Activated T-helper 1 cell treated with anti-CD3 and anti-CD28 coated beads, Interleukin-12 subunit alpha, Interleukin-12 subunit beta, Interleukin-2, Interleukin-4 antibody, amounts not matched to agents 30 ng/mL and 10 ng/mL and 1 ng/mL, durations not matched to agents 14 hours and 24 hours and 36 hours (primary cell): ENCODE results near the gene DSCAM. TPM values are rescaled to one million over a fixed set of nuclear protein-coding genes. Genes with fewer than 3 reads are reported as not detected.
"Not testable (repeated sequence)": the region's sequence is repeated elsewhere in the genome, so short reads cannot be mapped to it uniquely, and the experiment has no call there.

Experiments used
- DNase-seq: peaks from one replicate; pipeline ENCODE4 v3.0.0; 2021; ENCODE audit warnings: low spot score
- H3K27ac Mint-ChIP-seq: one replicate; pipeline ENCODE4 v1.8.0; 2021; ENCODE audit warnings: mild to moderate bottlenecking, mixed read lengths
- H3K27me3 Mint-ChIP-seq: one replicate; pipeline ENCODE4 v1.8.0; 2022; ENCODE audit warnings: mild to moderate bottlenecking, moderate library complexity, mixed read lengths; ENCODE audit not compliant: insufficient read depth
- H3K36me3 Mint-ChIP-seq: one replicate; pipeline ENCODE4 v1.8.0; 2021; ENCODE audit warnings: low read depth, mixed read lengths
- H3K4me1 Mint-ChIP-seq: one replicate; pipeline ENCODE4 v1.8.0; 2021; ENCODE audit warnings: low read depth, mixed read lengths
- H3K4me3 Mint-ChIP-seq: one replicate; pipeline ENCODE4 v1.8.0; 2021; ENCODE audit warnings: mild to moderate bottlenecking, moderate library complexity, mixed read lengths
- H3K9me3 Mint-ChIP-seq: one replicate; pipeline ENCODE4 v1.8.0; 2021; ENCODE audit warnings: mixed read lengths
- intact Hi-C: fragments of 100-400 bp; cut with micrococcal nuclease; formaldehyde crosslinking; loops from one replicate; pipeline ENCODE4 v1.15.1; 2024
- total RNA-seq: library from RNA; stranded (reverse); gene quantifications from 2 replicates; pipeline ENCODE4 v1.2.3, GENCODE V29; 2022

Gene DSCAM
- total RNA-seq, 1 donor from 2014 or later: not detected

DNA sequence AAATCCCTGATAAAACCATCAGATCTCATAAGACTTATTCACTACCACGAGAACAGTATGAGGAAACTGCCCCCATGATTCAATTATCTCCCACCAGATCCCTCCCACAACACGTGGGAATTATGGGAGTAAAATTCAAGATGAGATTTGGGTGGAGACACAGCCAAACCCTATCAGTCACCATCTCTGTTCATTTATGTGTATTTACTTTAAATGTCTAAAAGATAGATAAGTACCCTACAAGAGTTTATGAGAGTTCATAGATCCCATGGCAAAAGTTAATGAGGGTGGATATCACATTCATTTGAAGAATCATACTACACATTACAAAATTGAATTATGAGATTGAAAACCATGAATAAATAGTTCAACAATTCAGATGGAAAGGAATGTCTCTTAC is 526.2 kb downstream of the DSCAM start:
- peaks cover 17% of the 10 kb centered on the region for H3K9me3 Mint-ChIP-seq
- H3K27me3 Mint-ChIP-seq, H3K4me1 Mint-ChIP-seq, H3K27ac Mint-ChIP-seq, H3K36me3 Mint-ChIP-seq, DNase-seq, H3K4me3 Mint-ChIP-seq, intact Hi-C loops: not testable (repeated sequence)

DNA sequence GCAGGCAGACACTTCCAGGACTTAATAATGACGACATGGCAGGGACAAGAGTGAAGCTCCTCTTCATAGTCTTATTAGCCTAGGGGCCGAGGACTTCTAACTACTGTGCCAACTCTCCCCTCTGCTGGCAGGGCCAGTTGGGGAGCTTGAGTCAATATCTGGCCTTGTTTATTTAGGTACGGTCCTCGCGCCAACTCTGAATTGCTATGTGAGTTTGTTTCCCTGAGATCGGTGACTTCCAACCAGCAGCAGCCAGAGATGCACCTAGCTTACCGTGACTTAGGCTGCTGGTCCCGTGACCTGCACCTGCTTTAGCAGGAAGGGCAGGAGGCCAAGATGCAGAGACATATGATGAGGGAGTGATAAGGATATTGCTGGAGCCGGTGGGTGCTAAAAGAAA is 528.6 kb downstream of the DSCAM start:
- Mint-ChIP-seq H3K4me3 (no peak overlapping the region), H3K36me3 (no peaks in the 10 kb centered on the region), H3K27ac (no peak overlapping the region), H3K27me3 (no peaks in the 10 kb centered on the region), H3K4me1 (no peaks in the 10 kb centered on the region), H3K9me3 (peaks cover 24% of the 10 kb centered on the region)
- intact Hi-C loops: no loop called here
- no peak for DNase-seq

DNA sequence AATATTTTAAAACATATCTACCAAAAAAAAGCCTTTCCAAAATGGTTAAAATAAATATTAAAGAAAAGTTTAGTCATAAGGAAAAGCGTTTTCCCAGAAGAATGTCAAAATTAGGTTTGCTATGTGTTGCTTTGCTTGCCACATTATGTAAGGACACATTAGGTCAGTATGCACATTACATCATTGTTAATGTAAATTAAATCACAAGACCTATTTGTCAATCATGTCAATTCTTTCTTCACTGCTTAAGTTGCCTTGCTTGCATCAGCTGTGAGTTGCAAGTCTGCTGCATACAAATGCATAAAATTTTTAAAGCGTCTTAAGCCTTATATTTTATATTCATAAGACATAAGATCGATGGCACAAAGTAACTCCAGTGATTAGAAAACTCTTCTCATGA is 530.9 kb downstream of the DSCAM start:
- Mint-ChIP-seq H3K27me3 (no peaks in the 10 kb centered on the region), H3K9me3 (peaks cover 20% of the 10 kb centered on the region), H3K27ac (no peak overlapping the region), H3K36me3 (no peaks in the 10 kb centered on the region), H3K4me3 (no peak overlapping the region), H3K4me1 (no peaks in the 10 kb centered on the region)
- no peak for DNase-seq
- intact Hi-C loops: no loop called here

DNA sequence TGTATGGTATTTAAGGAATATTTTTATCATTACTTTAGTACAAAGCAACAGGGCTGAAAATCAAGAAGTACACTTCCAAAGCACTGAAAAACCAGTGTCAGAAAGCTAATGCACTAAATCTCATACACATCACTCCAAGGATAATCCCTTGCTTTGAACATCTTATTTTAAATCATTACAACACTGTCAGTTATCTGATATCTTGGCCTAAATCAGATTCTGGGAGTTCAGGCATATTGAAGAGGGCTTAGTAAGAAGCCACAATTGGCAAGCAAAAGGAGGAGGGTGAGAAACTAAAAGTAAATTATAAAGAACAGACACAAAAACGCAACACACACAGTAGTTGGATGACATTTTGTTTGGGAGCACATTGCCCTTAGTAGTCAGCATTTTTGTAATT is 531.3 kb downstream of the DSCAM start:
- Mint-ChIP-seq H3K4me3 (no peak overlapping the region), H3K27ac (no peak overlapping the region), H3K9me3 (peaks cover 20% of the 10 kb centered on the region), H3K36me3 (no peaks in the 10 kb centered on the region), H3K4me1 (no peaks in the 10 kb centered on the region), H3K27me3 (no peaks in the 10 kb centered on the region)
- intact Hi-C loops: no loop called here
- no peak for DNase-seq

DNA sequence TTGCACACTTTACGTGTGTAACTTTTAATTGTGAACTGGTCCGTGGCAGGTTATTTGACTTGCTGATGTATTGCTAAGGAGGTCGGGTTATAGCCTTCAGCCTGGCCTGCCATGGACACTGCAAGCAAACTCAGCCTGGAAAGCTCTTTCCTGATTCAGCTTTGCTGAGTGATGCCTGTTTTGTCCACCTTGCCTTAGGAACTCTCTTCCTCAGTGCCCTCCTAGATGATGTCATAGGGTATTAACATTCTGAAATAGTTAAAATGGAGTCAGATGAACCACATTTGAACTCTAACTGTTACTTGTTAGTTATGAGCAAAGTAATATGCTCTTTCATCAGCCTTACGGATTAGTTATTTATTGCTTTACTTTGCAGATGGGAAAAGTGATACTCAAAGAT is 533.7 kb downstream of the DSCAM start:
- Mint-ChIP-seq H3K27ac (no peak overlapping the region), H3K4me3 (no peak overlapping the region), H3K36me3 (no peaks in the 10 kb centered on the region), H3K27me3 (no peaks in the 10 kb centered on the region), H3K4me1 (no peaks in the 10 kb centered on the region), H3K9me3 (peaks cover 22% of the 10 kb centered on the region)
- no peak for DNase-seq
- intact Hi-C loops: no loop called here

DNA sequence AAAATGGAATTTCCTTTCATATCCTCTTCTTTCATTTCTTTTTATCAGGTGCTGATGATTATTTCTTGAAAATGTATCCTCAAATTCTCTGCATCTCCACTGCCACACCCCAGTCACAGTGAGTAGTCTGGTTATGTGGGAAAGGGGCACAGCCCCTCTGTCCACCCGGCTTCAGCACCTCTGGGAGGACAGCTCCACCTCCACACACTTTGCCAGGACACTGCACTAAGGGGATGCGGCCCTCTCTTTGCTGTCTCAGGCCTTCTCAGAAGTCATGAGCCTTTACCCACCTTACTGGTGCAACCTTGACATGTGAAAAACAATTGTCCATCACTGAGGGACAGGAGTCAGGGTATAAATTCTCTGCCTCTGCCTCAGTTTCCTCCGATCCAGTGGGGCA is 546.7 kb downstream of the DSCAM start:
- H3K36me3 Mint-ChIP-seq: no peaks in the 10 kb centered on the region
- no peaks in the 10 kb centered on the region for H3K27me3 Mint-ChIP-seq
- no peak overlapping the region for H3K27ac Mint-ChIP-seq
- H3K4me3 Mint-ChIP-seq: no peak overlapping the region
- DNase-seq: no peak
- peaks cover 41% of the 10 kb centered on the region for H3K9me3 Mint-ChIP-seq
- intact Hi-C loops: no loop called here
- no peaks in the 10 kb centered on the region for H3K4me1 Mint-ChIP-seq

DNA sequence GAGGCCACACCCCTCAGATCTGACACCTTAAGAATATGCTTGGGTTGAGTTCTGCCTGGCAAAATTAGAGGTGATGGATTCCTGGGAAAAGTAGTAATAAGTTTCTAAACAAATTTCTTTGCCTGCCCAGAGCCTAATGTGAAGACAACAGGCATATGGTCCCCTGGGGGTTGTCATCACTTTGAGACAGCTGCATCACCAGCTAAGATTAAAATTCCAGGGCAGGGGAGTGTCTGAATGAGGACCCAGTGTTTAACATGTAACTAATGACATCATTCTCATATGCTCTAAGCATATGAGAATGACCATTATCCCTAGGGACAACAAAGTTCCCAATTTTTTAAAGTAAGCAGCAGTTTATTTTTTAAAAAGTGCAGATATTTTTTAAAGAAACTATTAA is 547.5 kb downstream of the DSCAM start:
- intact Hi-C loops: no loop called here
- H3K4me1 Mint-ChIP-seq: no peaks in the 10 kb centered on the region
- peaks cover 37% of the 10 kb centered on the region for H3K9me3 Mint-ChIP-seq
- H3K4me3 Mint-ChIP-seq: no peak overlapping the region
- no peaks in the 10 kb centered on the region for H3K36me3 Mint-ChIP-seq
- no peak for DNase-seq
- no peaks in the 10 kb centered on the region for H3K27me3 Mint-ChIP-seq
- no peak overlapping the region for H3K27ac Mint-ChIP-seq

DNA sequence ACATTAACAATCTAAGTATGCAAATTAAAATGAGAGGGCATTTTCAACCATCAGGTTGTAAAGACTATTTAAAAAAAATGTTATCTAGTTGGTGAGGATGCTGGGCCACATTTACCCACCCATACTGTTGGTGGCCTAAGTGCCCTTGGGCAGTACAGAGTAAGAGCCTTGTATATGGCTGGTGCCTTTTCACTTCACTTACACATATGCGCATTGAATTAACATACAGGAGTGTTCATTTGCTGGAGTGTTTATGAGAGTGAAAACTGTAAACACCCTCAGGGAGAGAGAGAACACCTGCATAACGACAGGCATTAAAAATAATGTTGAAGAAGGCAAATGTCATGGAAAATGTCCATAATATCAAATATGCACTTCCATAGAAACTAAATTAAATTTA is 552.6 kb downstream of the DSCAM start:
- Mint-ChIP-seq H3K27me3 (no peaks in the 10 kb centered on the region), H3K9me3 (peaks cover 20% of the 10 kb centered on the region), H3K36me3 (no peaks in the 10 kb centered on the region), H3K4me3 (no peak overlapping the region), H3K27ac (no peak overlapping the region), H3K4me1 (no peaks in the 10 kb centered on the region)
- intact Hi-C loops: no loop called here
- no peak for DNase-seq

DNA sequence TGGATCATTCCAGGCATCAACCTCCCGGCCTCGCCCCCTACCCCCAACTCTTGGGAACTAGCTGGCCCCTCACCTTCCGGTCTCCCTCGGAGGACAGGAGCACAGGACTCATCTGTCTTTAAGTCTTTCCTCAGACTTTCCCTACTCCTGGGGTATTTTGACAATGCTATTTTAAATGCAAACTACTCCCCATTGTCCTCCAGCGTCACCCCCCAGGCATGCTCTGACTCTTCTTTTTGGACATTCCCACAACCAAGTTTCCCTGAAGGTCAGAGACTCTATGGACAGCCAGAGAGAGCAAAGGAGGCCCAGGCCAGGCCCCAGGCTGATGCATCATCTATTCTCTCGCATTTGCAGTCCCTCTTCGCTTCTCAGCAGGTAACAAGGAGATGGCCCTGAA is 555.4 kb downstream of the DSCAM start:
- H3K4me3 Mint-ChIP-seq: no peak overlapping the region
- no peaks in the 10 kb centered on the region for H3K27me3 Mint-ChIP-seq
- no peaks in the 10 kb centered on the region for H3K36me3 Mint-ChIP-seq
- peaks cover 25% of the 10 kb centered on the region for H3K9me3 Mint-ChIP-seq
- H3K4me1 Mint-ChIP-seq: no peaks in the 10 kb centered on the region
- no peak for DNase-seq
- intact Hi-C loops: no loop called here
- H3K27ac Mint-ChIP-seq: no peak overlapping the region

DNA sequence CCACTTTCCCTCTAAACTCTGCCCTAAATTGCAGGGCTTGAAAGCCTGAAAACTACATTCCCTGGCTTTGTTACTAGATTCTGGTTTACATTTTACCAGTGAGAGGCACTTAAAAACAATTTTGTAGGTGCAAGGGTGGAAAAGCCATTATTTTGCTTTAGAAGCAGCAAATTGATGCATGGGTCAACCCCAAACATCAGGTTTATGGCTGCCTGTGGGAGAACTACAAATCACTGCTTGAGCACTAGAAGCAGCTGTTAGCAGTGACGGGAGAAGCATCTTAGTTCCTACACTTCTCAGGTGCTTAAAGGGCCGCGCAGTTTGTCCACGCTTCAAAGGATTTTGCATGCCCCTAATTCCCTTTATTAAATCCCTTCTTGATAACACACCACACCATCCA is 562.5 kb downstream of the DSCAM start:
- H3K27ac Mint-ChIP-seq: no peak overlapping the region
- H3K36me3 Mint-ChIP-seq: no peaks in the 10 kb centered on the region
- H3K27me3 Mint-ChIP-seq: no peaks in the 10 kb centered on the region
- intact Hi-C loops: no loop called here
- H3K4me3 Mint-ChIP-seq: no peak overlapping the region
- H3K4me1 Mint-ChIP-seq: no peaks in the 10 kb centered on the region
- DNase-seq: no peak
- H3K9me3 Mint-ChIP-seq: peaks cover 17% of the 10 kb centered on the region

DNA sequence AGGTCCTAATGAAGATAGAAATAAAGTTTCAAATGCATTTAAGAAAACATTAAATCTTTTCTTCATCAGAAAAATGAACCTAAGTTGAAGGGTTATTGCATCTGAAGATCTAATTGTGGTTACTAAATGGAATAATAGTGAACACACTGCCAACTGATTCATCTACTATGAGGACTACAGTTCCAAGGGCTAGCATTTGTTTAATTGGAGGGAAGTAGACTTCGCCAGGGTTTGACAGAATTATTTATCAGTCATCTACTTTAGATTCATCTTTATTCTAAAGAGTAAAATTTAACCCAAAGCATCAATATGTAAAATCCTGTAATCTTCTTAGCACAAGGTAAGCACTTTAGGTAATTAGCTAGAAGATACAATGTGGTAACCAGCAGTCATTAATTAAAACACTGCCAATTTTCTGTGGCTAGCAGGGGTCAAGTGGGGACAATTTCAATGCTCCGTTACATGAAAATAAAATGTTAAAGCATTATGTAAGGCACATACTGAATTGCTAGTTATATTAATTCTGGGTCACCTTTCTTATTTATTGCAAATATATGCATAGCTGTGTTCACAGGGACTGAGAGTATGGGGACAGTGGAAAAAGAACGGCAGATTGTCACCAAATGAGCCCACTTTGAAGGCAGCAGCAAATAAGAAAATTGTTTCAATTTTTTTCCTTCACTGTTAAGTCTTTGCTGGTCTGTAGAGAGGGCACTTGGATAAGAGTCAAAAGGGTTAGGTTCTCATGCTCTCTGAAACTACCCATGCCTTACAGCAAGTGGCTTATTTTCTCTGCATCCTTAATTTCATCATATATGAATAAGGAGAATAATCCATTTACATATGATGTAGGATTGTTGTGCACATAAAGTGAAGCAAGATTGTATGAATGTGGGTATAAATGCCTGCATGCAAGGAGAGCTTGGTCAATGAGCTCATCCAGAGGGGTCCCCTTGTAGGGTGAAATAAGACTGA is 563.8 kb downstream of the DSCAM start:
- no peak for DNase-seq
- intact Hi-C loops: no loop called here
- no peak overlapping the region for H3K4me3 Mint-ChIP-seq
- no peak overlapping the region for H3K27ac Mint-ChIP-seq
- no peaks in the 10 kb centered on the region for H3K36me3 Mint-ChIP-seq
- H3K4me1 Mint-ChIP-seq: no peaks in the 10 kb centered on the region
- peaks cover 16% of the 10 kb centered on the region for H3K9me3 Mint-ChIP-seq
- H3K27me3 Mint-ChIP-seq: no peaks in the 10 kb centered on the region

DNA sequence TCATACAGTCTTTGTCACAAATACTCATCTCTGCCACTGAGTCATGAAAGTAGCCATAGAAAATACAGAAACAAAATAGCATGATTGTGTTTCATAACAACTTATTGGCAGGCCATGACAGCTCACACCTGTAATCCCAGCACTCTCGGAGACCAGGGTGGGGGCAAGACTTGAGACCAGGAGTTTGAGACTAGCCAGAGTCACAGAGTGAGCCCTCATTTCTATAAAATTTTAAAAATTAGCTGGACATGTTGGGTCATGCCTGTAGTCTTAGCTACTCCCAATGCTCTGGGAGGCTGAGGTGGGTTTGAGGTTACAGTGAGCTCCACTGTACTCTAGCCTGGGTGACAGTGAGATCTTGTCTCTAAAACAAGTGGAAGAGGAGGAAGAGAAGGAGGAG is 568.6 kb downstream of the DSCAM start:
- H3K9me3 Mint-ChIP-seq: peaks cover 4% of the 10 kb centered on the region
- no peak overlapping the region for H3K27ac Mint-ChIP-seq
- no peak for DNase-seq
- intact Hi-C loops: no loop called here
- no peaks in the 10 kb centered on the region for H3K36me3 Mint-ChIP-seq
- no peaks in the 10 kb centered on the region for H3K4me1 Mint-ChIP-seq
- H3K27me3 Mint-ChIP-seq: no peaks in the 10 kb centered on the region
- no peak overlapping the region for H3K4me3 Mint-ChIP-seq

DNA sequence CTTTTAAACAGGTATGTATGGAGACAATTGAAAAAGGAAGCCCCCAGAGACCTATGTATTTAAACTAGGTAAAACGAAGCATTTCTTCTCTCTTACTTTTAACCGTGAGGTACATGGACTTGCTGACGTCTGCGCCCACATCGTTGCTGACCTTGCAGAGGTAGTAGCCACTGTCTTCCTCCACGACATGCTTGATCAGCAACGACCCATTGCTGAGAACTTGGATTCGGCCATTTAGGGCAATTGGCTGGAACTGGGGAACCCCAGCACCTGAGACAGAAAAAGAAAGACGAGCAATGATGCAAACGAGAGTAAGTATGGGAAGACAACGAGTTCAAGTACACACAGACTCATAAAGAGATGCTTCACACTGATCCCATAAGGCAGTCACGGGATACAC is 571.0 kb downstream of the DSCAM start:
- Mint-ChIP-seq H3K27ac (no peak overlapping the region), H3K9me3 (peaks cover 4% of the 10 kb centered on the region), H3K4me3 (no peak overlapping the region), H3K36me3 (peaks cover 2% of the 10 kb centered on the region), H3K27me3 (no peaks in the 10 kb centered on the region), H3K4me1 (no peaks in the 10 kb centered on the region)
- intact Hi-C loops: no loop called here
- DNase-seq: no peak

DNA sequence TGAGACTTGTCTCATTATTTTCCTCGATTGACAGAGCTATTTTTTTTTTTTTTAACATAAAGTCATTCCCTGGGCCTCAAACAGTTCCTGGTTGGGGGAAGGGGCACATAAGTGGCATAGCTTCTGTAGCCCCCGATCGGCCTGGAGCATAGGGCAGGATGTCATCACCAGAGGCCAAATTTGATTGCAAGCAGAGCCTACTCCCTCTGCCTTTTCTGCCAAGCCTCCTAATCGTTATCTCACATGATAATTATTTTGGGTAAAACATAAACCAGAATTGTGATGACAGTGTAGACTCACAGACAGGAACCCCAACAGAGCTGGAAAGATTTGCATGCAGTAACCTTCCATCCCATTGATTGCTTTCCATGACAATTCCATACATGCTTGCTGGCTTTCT is 574.9 kb downstream of the DSCAM start:
- intact Hi-C loops: no loop called here
- Mint-ChIP-seq H3K4me1 (no peaks in the 10 kb centered on the region), H3K27ac (no peak overlapping the region), H3K27me3 (no peaks in the 10 kb centered on the region), H3K9me3 (peaks cover under 1% of the 10 kb centered on the region), H3K36me3 (peaks cover 2% of the 10 kb centered on the region), H3K4me3 (no peak overlapping the region)
- DNase-seq: no peak
